Measurements from ENCODE around the gene NAPG.
"Not testable (repeated sequence)": the region's sequence is repeated elsewhere in the genome, so short reads cannot be mapped to it uniquely, and the experiment has no call there.

DNA sequence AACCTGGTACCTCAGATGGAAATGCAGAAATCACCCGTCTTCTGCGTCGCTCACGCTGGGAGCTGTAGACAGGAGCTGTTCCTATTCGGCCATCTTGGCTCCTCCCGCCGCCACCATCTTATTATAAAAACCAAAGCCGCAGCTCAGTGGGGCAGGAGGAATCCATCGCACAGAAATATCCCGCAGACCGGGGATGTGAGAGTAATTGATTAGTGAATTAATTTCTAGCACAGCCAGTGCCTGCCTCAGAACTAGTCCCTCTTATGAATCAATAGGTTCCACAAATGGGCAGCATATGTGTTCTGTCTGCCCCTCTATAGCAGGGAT is 52.7 kb downstream of the NAPG start:
- TF ChIP-seq, protein P1, sequence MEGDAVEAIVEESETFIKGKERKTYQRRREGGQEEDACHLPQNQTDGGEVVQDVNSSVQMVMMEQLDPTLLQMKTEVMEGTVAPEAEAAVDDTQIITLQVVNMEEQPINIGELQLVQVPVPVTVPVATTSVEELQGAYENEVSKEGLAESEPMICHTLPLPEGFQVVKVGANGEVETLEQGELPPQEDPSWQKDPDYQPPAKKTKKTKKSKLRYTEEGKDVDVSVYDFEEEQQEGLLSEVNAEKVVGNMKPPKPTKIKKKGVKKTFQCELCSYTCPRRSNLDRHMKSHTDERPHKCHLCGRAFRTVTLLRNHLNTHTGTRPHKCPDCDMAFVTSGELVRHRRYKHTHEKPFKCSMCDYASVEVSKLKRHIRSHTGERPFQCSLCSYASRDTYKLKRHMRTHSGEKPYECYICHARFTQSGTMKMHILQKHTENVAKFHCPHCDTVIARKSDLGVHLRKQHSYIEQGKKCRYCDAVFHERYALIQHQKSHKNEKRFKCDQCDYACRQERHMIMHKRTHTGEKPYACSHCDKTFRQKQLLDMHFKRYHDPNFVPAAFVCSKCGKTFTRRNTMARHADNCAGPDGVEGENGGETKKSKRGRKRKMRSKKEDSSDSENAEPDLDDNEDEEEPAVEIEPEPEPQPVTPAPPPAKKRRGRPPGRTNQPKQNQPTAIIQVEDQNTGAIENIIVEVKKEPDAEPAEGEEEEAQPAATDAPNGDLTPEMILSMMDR (conservative IDR thresholded peaks at IDR 0.05; ENCODE audit: low read depth, low read length) = not testable (repeated sequence)
- TF ChIP-seq EZH2 (IDR thresholded peaks at IDR 0.05; ENCODE audit: borderline replicate concordance, low read depth, low read length, poor library complexity, severe bottlenecking) = not testable (repeated sequence)
